Endodermal cell (in vitro differentiated cells): Measurements from ENCODE around the gene EFNB2. TPM values are rescaled to one million over a fixed set of nuclear protein-coding genes. Genes with fewer than 3 reads are reported as not detected.
A peak's percentile ranks its signal among the peaks of the same experiment; 100 is the strongest.

ENCODE experiments used
- DNase-seq: peaks from one replicate; pipeline ENCODE4 v3.0.0-alpha.2; 2017
- H3K27ac ChIP-seq: 2 replicates; pipeline ENCODE4 v1.5.1; 2013; ENCODE audit warnings: mild to moderate bottlenecking, low read depth, low read length, moderate library complexity
- H3K27me3 ChIP-seq: 2 replicates; pipeline ENCODE4 v1.6.1; 2013; ENCODE audit warnings: mild to moderate bottlenecking, low read length, moderate library complexity; ENCODE audit not compliant: insufficient read depth, control insufficient read depth, poor library complexity, severe bottlenecking
- H3K36me3 ChIP-seq: 2 replicates; pipeline ENCODE4 v1.7.0; 2013; ENCODE audit warnings: mild to moderate bottlenecking, low read length, moderate library complexity; ENCODE audit not compliant: control insufficient read depth, insufficient read depth
- H3K4me1 ChIP-seq: one replicate; pipeline ENCODE4 v1.7.0; 2013; ENCODE audit warnings: low read length; ENCODE audit not compliant: control insufficient read depth, insufficient read depth
- H3K4me3 ChIP-seq: 2 replicates; pipeline ENCODE4 v1.5.1; 2013; ENCODE audit warnings: mild to moderate bottlenecking, low read length, moderate library complexity
- H3K9ac ChIP-seq: 2 replicates; pipeline ENCODE4 v1.6.1; 2013; ENCODE audit warnings: mild to moderate bottlenecking, low read length, moderate library complexity; ENCODE audit not compliant: poor library complexity, severe bottlenecking; ENCODE audit errors: extremely low read depth
- H3K9me3 ChIP-seq: 2 replicates; pipeline ENCODE4 v1.6.1; 2013; ENCODE audit warnings: mild to moderate bottlenecking, low read length, moderate library complexity; ENCODE audit not compliant: control insufficient read depth
- H3K27ac Mint-ChIP-seq: 2 replicates; pipeline ENCODE4 v1.8.0; 2020; ENCODE audit warnings: mixed read lengths
- H3K27me3 Mint-ChIP-seq: 2 replicates; pipeline ENCODE4 v1.8.0; 2021; ENCODE audit warnings: mild to moderate bottlenecking, mixed read lengths; ENCODE audit not compliant: insufficient read depth
- H3K36me3 Mint-ChIP-seq: 2 replicates; pipeline ENCODE4 v1.8.0; 2020; ENCODE audit warnings: low read depth, mixed read lengths
- H3K4me1 Mint-ChIP-seq: 2 replicates; pipeline ENCODE4 v1.8.0; 2020; ENCODE audit warnings: mixed read lengths
- H3K4me3 Mint-ChIP-seq: 2 replicates; pipeline ENCODE4 v1.8.0; 2020; ENCODE audit warnings: mild to moderate bottlenecking, moderate library complexity, mixed read lengths
- H3K9me3 Mint-ChIP-seq: 2 replicates; pipeline ENCODE4 v1.8.0; 2020; ENCODE audit warnings: mild to moderate bottlenecking, mixed read lengths
- WGBS, 2 experiments: methylation state at CpG; one replicate each; pipeline versions ENCODE4 v1.1.5 to v1.1.7; 2013; ENCODE audit warnings: missing lambda C conversion rate in 2 of 2, mixed read lengths in 1 of 2; ENCODE audit not compliant: insufficient coverage in 1 of 2, insufficient read length in 1 of 2; 5-methylcytosine and 5-hydroxymethylcytosine counted together
- total RNA-seq, 2 donors: library from RNA; stranded (reverse); fragmentation: NEBNext Ultra II Directional in 1 of 2; extraction: Animal tissue kit (Norgen Biotek cat#: 25700) in 1 of 2; gene quantifications; 2 replicates in 1 of 2; 3 replicates in 1 of 2; pipeline ENCODE4 v1.2.1, GENCODE V29; 2021
- TF ChIP-seq, protein P1 (sequence below): fragments of 200-600 bp; sonication (generic); conservative IDR thresholded peaks from 2 replicates; pipeline ENCODE4 v1.5.0; 2021; ENCODE audit warnings: antibody characterized with exemption, mild to moderate bottlenecking

EFNB2 gene
- total RNA-seq, 2 donors from 2014 or later = 0.84 to 3.1 TPM

DNA sequence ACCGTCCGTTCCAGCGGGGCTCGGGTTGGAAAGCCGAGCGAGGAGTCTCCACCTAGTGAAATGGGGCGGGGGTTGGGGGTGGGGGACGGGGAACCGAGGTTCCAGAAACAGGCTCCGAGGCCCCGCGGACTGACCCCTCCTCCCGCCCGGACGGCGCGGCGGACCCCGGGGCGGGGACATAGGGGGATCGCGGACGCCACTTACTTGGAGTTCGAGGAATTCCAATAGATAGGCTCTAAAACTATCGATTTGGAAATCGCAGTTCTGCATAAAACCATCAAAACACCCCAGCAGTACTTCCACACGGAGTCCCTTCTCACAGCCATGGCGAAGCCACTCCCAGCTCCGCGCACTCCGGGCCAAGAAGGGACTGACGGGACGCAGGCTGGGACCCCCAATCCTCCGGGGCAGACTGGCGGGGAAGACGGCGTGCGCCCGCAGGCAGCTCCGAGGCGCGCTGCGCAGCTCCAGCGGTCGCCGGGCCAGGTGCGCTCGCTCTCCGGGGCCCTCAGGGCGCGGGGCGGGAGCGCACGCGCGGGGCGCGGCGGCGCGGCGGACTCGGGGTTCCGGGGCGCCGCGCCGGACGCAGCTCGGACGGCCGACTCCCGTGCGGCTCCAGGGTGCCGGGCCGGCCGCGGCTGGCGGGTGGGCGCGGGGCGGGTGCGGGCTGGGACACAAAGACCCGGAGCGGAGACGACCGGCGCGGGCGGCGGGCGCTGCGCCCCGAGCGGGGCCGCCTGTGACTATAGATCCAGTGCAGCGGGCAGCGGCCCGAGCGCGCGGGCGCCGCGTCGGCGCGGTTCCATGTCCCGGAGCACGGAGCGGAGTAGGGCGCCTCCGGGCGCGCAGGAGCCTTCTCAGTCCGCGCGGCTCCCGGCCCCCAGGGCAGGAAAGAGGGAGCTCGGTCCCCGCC lies 567 bp downstream of the EFNB2 start:
- peaks cover 34% of the 10 kb centered on the region for H3K4me1 Mint-ChIP-seq
- TF ChIP-seq, protein P1, sequence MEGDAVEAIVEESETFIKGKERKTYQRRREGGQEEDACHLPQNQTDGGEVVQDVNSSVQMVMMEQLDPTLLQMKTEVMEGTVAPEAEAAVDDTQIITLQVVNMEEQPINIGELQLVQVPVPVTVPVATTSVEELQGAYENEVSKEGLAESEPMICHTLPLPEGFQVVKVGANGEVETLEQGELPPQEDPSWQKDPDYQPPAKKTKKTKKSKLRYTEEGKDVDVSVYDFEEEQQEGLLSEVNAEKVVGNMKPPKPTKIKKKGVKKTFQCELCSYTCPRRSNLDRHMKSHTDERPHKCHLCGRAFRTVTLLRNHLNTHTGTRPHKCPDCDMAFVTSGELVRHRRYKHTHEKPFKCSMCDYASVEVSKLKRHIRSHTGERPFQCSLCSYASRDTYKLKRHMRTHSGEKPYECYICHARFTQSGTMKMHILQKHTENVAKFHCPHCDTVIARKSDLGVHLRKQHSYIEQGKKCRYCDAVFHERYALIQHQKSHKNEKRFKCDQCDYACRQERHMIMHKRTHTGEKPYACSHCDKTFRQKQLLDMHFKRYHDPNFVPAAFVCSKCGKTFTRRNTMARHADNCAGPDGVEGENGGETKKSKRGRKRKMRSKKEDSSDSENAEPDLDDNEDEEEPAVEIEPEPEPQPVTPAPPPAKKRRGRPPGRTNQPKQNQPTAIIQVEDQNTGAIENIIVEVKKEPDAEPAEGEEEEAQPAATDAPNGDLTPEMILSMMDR = no peak
- H3K27me3 Mint-ChIP-seq = peaks cover 46% of the 10 kb centered on the region

DNA sequence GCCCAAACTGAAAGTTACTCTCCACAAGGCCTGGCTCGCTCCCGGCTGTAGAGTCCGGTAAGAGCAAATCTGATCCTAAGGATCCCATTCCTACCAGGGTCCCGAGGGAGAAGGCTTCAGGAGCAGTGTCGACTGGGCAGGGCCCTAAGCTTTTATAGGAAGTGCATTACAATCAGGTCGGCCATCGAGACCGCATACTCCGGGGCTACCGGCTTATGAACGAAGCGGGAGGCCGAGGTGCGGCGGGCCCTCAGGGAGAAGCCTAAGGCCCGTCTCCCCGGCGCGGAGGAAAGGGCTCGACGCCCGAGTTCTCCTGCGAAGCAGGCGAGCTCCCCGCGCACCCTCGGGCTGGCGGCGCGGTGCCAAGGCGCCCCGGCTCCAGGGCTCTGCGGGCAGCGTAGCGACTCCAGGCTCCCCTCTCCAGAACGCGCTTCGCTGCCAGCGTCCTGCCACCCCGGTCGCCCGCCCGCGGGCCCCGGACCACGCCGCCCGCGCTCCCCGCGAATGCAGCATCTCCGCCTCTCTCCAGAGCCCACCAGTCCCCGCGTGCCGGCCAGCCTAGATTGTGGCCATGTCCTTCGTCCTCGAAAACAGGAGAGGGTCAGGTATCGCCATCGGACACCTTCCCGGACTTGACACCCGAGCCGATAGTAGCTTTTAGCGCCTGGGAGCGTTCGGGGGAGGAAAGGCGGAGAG lies 1.4 kb downstream of the EFNB2 start:
- TF ChIP-seq, protein P1 = no peak
- peaks cover 52% of the 10 kb centered on the region for H3K27me3 ChIP-seq
- Mint-ChIP-seq H3K27ac (no peak overlapping the region), H3K36me3 (no peaks in the 10 kb centered on the region), H3K4me1 (peaks cover 42% of the 10 kb centered on the region), H3K27me3 (peaks cover 54% of the 10 kb centered on the region), H3K9me3 (no peaks in the 10 kb centered on the region), H3K4me3 (peak overlapping the region; percentile 62)
- DNase-seq = peak; percentile 79
- H3K27ac ChIP-seq = peak overlapping the region; percentile 54
- H3K9ac ChIP-seq = peak overlapping the region; percentile 15
- no peaks in the 10 kb centered on the region for H3K36me3 ChIP-seq
- WGBS, 2 experiments = 0% methylated on average over 14 to 66 of the region's 66 CpGs
- H3K4me1 ChIP-seq = peaks cover 28% of the 10 kb centered on the region
- peak overlapping the region; percentile 77 for H3K4me3 ChIP-seq
- H3K9me3 ChIP-seq = no peaks in the 10 kb centered on the region

More for the DNA sequence above, 567 bp downstream of the EFNB2 start:
- peak overlapping the region; percentile 82 for H3K4me3 ChIP-seq
- Mint-ChIP-seq H3K36me3 (no peaks in the 10 kb centered on the region), H3K27ac (no peak overlapping the region), H3K9me3 (no peaks in the 10 kb centered on the region), H3K4me3 (peak overlapping the region; percentile 62)
- peak; percentile 76 for DNase-seq
- no peak overlapping the region for H3K9ac ChIP-seq
- whole genome bisulfite sequencing, 2 experiments = 0% methylated on average over 19 to 121 of the region's 121 CpGs
- peak overlapping the region; percentile 63 for H3K27ac ChIP-seq
- H3K4me1 ChIP-seq = peaks cover 20% of the 10 kb centered on the region
- H3K27me3 ChIP-seq = peaks cover 48% of the 10 kb centered on the region
- H3K9me3 ChIP-seq = no peaks in the 10 kb centered on the region
- H3K36me3 ChIP-seq = no peaks in the 10 kb centered on the region

DNA sequence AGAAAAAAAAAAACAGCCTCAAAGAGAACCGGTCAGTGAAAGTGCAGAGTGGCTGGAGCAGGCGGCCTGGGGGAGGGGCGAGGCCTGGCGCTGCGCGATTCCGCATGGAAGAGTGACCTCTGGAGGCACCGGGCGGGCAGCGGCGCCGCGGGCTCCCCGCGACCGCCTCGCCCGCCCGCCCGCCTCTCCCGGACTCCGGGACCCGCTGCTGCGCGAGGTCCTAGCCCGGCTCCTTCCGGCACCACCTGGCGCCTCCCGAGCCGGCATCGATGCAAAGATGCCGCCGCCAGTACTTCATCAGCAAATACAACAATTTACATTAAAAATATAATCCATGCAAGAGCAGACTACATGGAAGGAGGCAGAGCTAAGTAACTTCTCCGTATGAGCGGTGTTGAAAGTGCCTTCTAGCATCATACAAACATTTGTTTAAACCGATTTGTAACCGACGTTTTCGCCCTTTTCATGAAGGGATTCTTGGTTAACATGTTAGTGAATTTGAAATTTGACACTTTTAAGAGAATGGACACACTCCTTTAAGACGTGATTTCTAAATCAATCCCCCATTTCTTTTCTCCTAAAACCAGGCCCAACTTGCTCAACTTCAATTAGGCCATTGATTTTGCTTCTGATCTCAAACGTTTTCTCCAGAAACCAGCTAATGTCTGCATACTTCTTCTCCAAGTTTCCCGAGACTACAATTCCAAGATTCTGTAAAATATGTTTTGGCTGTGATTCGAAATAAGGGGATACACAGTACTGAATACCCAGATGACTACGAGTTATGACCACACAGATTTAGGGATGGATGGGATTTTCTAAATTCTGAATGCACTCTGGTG lies 2.1 kb downstream of the EFNB2 start:
- H3K4me1 ChIP-seq = peaks cover 34% of the 10 kb centered on the region
- TF ChIP-seq, protein P1 = peak; percentile 88
- Mint-ChIP-seq H3K4me3 (peak overlapping the region; percentile 62), H3K36me3 (no peaks in the 10 kb centered on the region), H3K9me3 (no peaks in the 10 kb centered on the region), H3K27ac (no peak overlapping the region), H3K4me1 (peaks cover 49% of the 10 kb centered on the region), H3K27me3 (peaks cover 55% of the 10 kb centered on the region)
- 2 to 8% methylated on average over 6 to 44 of the region's 44 CpGs for WGBS, 2 experiments
- peak; percentile 93 for DNase-seq
- H3K36me3 ChIP-seq = no peaks in the 10 kb centered on the region
- no peaks in the 10 kb centered on the region for H3K9me3 ChIP-seq
- H3K27me3 ChIP-seq = peaks cover 52% of the 10 kb centered on the region
- H3K27ac ChIP-seq = peak overlapping the region; percentile 89
- H3K4me3 ChIP-seq = peak overlapping the region; percentile 77
- peak overlapping the region; percentile 15 for H3K9ac ChIP-seq
